ENCODE results near the gene PLEKHN1.

GRCh38 chr1:998745-998994, 32.4 kb downstream of the PLEKHN1 start:
- no peak for TF ChIP-seq ZNF274 (IDR thresholded peaks at IDR 0.05; ENCODE audit: low read depth, low read length)
- TF ChIP-seq SUZ12 (IDR thresholded peaks at IDR 0.05; ENCODE audit: extremely low read depth, insufficient read depth, insufficient read length) = no peak
- no peak for TF ChIP-seq YY1 (IDR thresholded peaks at IDR 0.05; ENCODE audit: insufficient read depth, insufficient read length)

All from NT2/D1 (cell line).